ENCODE data around the gene BNIP1.

DNA sequence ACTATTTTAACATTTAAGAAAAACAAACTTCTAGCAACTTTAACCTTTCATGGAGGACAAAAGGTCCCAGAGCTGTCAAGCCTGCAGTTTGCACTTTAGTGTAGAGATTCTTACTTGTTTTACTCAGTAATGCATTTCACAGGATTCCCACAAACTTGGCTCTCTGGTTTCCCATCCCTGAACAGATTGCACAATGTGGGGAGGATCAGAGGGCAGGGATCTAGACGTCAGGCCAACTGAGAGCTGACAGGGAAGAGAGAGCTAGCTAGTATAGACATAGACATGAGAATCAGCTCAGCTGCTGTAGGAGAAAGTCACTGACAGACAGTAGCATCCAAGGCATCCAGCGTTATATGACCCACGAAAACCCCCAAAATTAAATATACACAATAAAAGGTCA is 20.9 kb upstream of the BNIP1 start:
- TF ChIP-seq, protein P1, sequence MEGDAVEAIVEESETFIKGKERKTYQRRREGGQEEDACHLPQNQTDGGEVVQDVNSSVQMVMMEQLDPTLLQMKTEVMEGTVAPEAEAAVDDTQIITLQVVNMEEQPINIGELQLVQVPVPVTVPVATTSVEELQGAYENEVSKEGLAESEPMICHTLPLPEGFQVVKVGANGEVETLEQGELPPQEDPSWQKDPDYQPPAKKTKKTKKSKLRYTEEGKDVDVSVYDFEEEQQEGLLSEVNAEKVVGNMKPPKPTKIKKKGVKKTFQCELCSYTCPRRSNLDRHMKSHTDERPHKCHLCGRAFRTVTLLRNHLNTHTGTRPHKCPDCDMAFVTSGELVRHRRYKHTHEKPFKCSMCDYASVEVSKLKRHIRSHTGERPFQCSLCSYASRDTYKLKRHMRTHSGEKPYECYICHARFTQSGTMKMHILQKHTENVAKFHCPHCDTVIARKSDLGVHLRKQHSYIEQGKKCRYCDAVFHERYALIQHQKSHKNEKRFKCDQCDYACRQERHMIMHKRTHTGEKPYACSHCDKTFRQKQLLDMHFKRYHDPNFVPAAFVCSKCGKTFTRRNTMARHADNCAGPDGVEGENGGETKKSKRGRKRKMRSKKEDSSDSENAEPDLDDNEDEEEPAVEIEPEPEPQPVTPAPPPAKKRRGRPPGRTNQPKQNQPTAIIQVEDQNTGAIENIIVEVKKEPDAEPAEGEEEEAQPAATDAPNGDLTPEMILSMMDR (IDR thresholded peaks at IDR 0.05) = no peak
- TF ChIP-seq POLR2A (IDR thresholded peaks at IDR 0.05) = no peak

Measured in testis (tissue), 2 donors.